Endothelial cell of umbilical vein (primary cell): ENCODE data around the gene SEPTIN10.

Experiments
- EZH2 ChIP-seq: IDR thresholded peaks from 2 replicates; pipeline ENCODE4 v1.6.1; 2012; ENCODE audit warnings: borderline replicate concordance, low read depth, mild to moderate bottlenecking, moderate library complexity, low read length, inconsistent platforms; ENCODE audit not compliant: severe bottlenecking
- FOS ChIP-seq: IDR thresholded peaks from 2 replicates; pipeline ENCODE4 v1.6.1; 2011; ENCODE audit warnings: mild to moderate bottlenecking, low read length, moderate library complexity, borderline replicate concordance; ENCODE audit not compliant: insufficient read depth
- JUN ChIP-seq: IDR thresholded peaks from 2 replicates; pipeline ENCODE4 v1.6.1; 2011; ENCODE audit warnings: borderline replicate concordance, low read depth; ENCODE audit not compliant: insufficient read length, insufficient read depth
- POLR2A ChIP-seq: IDR thresholded peaks from 2 replicates; pipeline ENCODE4 v1.6.1; 2012; ENCODE audit warnings: low read depth, mild to moderate bottlenecking, control low read depth, low read length
- POLR2AphosphoS5 ChIP-seq: IDR thresholded peaks from 2 replicates; pipeline ENCODE4 v1.6.1; 2012; ENCODE audit warnings: low read depth, mild to moderate bottlenecking, control low read depth, low read length, moderate library complexity; ENCODE audit not compliant: insufficient read depth
- TF ChIP-seq, protein P1 (sequence below), 2 donors: IDR thresholded peaks; 1 replicate in 1 of 2; 2 replicates in 1 of 2; pipeline ENCODE4 v1.5.1; 2011; ENCODE audit warnings: low read length in 2 of 2, mild to moderate bottlenecking in 2 of 2, moderate library complexity in 2 of 2, control low read depth in 1 of 2, inconsistent platforms in 1 of 2, low read depth in 1 of 2; ENCODE audit not compliant: insufficient read depth in 1 of 2; ENCODE audit errors: extremely low read depth in 1 of 2
- TF ChIP-seq, protein P2 (sequence below): IDR thresholded peaks from 2 replicates; pipeline ENCODE4 v1.6.1; 2011; ENCODE audit not compliant: insufficient read depth, insufficient read length

DNA sequence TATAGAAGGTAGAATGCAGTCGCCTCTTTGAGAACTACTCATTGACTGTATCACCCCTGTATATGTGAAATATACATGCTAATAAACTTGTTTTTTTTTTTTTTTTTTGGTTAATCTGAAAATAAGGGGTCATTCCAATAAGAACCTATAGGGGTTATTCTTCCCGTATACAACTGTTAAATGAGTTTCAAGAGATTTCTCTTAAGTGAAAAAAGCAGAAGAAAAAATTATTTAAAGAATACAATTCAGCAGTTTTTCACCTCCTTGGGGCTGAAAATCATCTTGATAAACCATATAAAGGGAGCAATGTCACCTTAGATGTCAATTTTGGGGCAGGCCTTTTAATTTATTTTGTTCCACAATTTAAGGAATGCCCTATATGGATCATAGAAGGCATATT lies 66.5 kb downstream of the SEPTIN10 start:
- TF ChIP-seq, protein P1, sequence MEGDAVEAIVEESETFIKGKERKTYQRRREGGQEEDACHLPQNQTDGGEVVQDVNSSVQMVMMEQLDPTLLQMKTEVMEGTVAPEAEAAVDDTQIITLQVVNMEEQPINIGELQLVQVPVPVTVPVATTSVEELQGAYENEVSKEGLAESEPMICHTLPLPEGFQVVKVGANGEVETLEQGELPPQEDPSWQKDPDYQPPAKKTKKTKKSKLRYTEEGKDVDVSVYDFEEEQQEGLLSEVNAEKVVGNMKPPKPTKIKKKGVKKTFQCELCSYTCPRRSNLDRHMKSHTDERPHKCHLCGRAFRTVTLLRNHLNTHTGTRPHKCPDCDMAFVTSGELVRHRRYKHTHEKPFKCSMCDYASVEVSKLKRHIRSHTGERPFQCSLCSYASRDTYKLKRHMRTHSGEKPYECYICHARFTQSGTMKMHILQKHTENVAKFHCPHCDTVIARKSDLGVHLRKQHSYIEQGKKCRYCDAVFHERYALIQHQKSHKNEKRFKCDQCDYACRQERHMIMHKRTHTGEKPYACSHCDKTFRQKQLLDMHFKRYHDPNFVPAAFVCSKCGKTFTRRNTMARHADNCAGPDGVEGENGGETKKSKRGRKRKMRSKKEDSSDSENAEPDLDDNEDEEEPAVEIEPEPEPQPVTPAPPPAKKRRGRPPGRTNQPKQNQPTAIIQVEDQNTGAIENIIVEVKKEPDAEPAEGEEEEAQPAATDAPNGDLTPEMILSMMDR (IDR thresholded peaks at IDR 0.05; ENCODE audit: extremely low read depth in 1 of 2, insufficient read depth in 1 of 2, low read depth in 1 of 2, low read length in 2 of 2), result no peak
- TF ChIP-seq, protein P2, sequence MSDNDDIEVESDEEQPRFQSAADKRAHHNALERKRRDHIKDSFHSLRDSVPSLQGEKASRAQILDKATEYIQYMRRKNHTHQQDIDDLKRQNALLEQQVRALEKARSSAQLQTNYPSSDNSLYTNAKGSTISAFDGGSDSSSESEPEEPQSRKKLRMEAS, result no peak
- TF ChIP-seq POLR2A (no peak), POLR2AphosphoS5 (no peak), EZH2 (no peak), JUN (no peak), FOS (no peak)
